Transverse colon (tissue), 4 donors: ENCODE results near the gene STK32A. TPM values are rescaled to one million over a fixed set of nuclear protein-coding genes. Genes with fewer than 3 reads are reported as not detected.

ENCODE experiments used
- DNase-seq: peaks from one replicate; pipeline ENCODE4 v3.0.0-alpha.2; 2019
- H3K27ac ChIP-seq, 4 donors: fragments of 200-600 bp; sonication (generic); 2 replicates each; pipeline ENCODE4 v1.5.1; 2016 to 2018; ENCODE audit warnings: inconsistent platforms in 4 of 4
- H3K27me3 ChIP-seq: fragments of 200-600 bp; sonication (generic); 2 replicates; pipeline ENCODE4 v1.5.1; 2017; ENCODE audit warnings: inconsistent platforms
- H3K36me3 ChIP-seq, 4 donors: fragments of 200-600 bp; sonication (generic); 2 replicates each; pipeline ENCODE4 v1.5.1; 2017 to 2019; ENCODE audit warnings: inconsistent platforms in 4 of 4
- H3K4me1 ChIP-seq, 4 donors: fragments of 200-600 bp; sonication (generic); 2 replicates each; pipeline ENCODE4 v1.5.1; 2017 to 2020; ENCODE audit warnings: inconsistent platforms in 4 of 4
- H3K4me3 ChIP-seq, 4 donors: fragments of 200-600 bp; sonication (generic); 1 replicate in 1 of 4; 2 replicates in 3 of 4; pipeline versions ENCODE4 v1.5.1 to v1.6.1; 2017 to 2019; ENCODE audit warnings: inconsistent platforms in 4 of 4
- H3K9me3 ChIP-seq, 2 donors: fragments of 200-600 bp; sonication (generic); 2 replicates each; pipeline ENCODE4 v1.5.1; 2017 to 2019; ENCODE audit warnings: inconsistent platforms in 2 of 2
- CTCF ChIP-seq, 5 experiments: fragments of 200-600 bp in 3 of 5; fragments of 450-650 bp in 2 of 5; sonication (generic) in 3 of 5; IDR thresholded peaks; 1 replicate in 2 of 5; 2 replicates in 3 of 5; pipeline ENCODE4 v1.5.1; 2016 to 2017; ENCODE audit warnings: antibody characterized with exemption in 5 of 5, inconsistent platforms in 3 of 5, mild to moderate bottlenecking in 2 of 5, moderate library complexity in 1 of 5
- EP300 ChIP-seq: sonication (generic); formaldehyde crosslinking; IDR thresholded peaks from one replicate; pipeline ENCODE4 v1.6.1; 2017; ENCODE audit warnings: antibody characterized with exemption, low read depth
- POLR2A ChIP-seq: fragments of 450-650 bp; IDR thresholded peaks from one replicate; pipeline ENCODE4 v1.6.1; 2016; ENCODE audit warnings: antibody characterized with exemption, mild to moderate bottlenecking, moderate library complexity
- POLR2AphosphoS5 ChIP-seq, 3 donors: sonication (generic); formaldehyde crosslinking; IDR thresholded peaks; one replicate each; pipeline ENCODE4 v1.6.1; 2016; ENCODE audit warnings: antibody characterized with exemption in 3 of 3
- WGBS, 2 donors: methylation state at CpG; one replicate each; pipeline ENCODE4 v1.1.5; 2018; ENCODE audit warnings: low coverage in 1 of 2; 5-methylcytosine and 5-hydroxymethylcytosine counted together
- in situ Hi-C, 4 donors: fragments of 200-750 bp; cut with MboI; loops; one replicate each; pipeline versions ENCODE4 v1.15.0 to v1.15.1; 2017; ENCODE audit warnings: low sequenced_read_pairs in 3 of 4, low pct_ligation_motif_present in 1 of 4, low pct_unique_long_range_greater_than_20kb in 1 of 4
- intact Hi-C: fragments of 100-400 bp; cut with DNase I; formaldehyde crosslinking; loops from one replicate; pipeline ENCODE4 v1.15.1; 2023; ENCODE audit warnings: low total_unique reads
- total RNA-seq, 4 donors: library from RNA; depleted of rRNA; stranded (reverse); fragments of >200 nt; gene quantifications; one replicate each; pipeline ENCODE4 v1.1.0, GENCODE V29; 2016

Gene STK32A
- total RNA-seq, 4 donors from 2014 or later: 1.4 to 1.6 TPM; not detected in 2

- 78 to 81% methylated on average over 5 to 8 of the region's 8 CpGs for WGBS, 2 donors
- in situ Hi-C loops (no loop called here), intact Hi-C loops (loop anchor here (10.0 kb wide), 1 partner anchor 148 kb away; no protein-coding TSS in a partner anchor)
- peak overlapping the region; percentile 78 to 90 (median 84) for H3K27ac ChIP-seq
- no peak overlapping the region for H3K4me3 ChIP-seq
- no peaks in the 10 kb centered on the region for H3K27me3 ChIP-seq
- no peaks in the 10 kb centered on the region for H3K9me3 ChIP-seq
- H3K4me1 ChIP-seq: peaks cover 8 to 35% (median 11%) of the 10 kb centered on the region in 4 donors
- no peak for TF ChIP-seq CTCF (IDR thresholded peaks at IDR 0.05)
- no peak for TF ChIP-seq POLR2A
- no peak for TF ChIP-seq POLR2AphosphoS5 (IDR thresholded peaks at IDR 0.05)
- no peak for TF ChIP-seq EP300
- no peaks in the 10 kb centered on the region for H3K36me3 ChIP-seq
- no peak for DNase-seq
These were observed 172.4 kb downstream of the STK32A start for GRCh38 chr5:147407094-147407681.

GRCh38 chr5:147408980-147409379, 174.2 kb downstream of the STK32A start:
- no peaks in the 10 kb centered on the region for H3K36me3 ChIP-seq
- intact Hi-C loops: loop anchor here (10.0 kb wide), 1 partner anchor 146 kb away; no protein-coding TSS in a partner anchor
- no peak for DNase-seq
- H3K4me1 ChIP-seq: peaks cover 8 to 33% (median 11%) of the 10 kb centered on the region in 4 donors
- no peaks in the 10 kb centered on the region for H3K27me3 ChIP-seq
- H3K27ac ChIP-seq: no peak overlapping the region
- TF ChIP-seq CTCF (IDR thresholded peaks at IDR 0.05) (no peak), POLR2AphosphoS5 (IDR thresholded peaks at IDR 0.05) (no peak), EP300 (no peak), POLR2A (no peak)
- 88% methylated on average over 2 of the region's 2 CpGs; no CpG with 5 or more reads in 1 of the 2 donors for WGBS, 2 donors
- no peak overlapping the region for H3K4me3 ChIP-seq
- H3K9me3 ChIP-seq: no peaks in the 10 kb centered on the region
- in situ Hi-C loops: no loop called here

DNA sequence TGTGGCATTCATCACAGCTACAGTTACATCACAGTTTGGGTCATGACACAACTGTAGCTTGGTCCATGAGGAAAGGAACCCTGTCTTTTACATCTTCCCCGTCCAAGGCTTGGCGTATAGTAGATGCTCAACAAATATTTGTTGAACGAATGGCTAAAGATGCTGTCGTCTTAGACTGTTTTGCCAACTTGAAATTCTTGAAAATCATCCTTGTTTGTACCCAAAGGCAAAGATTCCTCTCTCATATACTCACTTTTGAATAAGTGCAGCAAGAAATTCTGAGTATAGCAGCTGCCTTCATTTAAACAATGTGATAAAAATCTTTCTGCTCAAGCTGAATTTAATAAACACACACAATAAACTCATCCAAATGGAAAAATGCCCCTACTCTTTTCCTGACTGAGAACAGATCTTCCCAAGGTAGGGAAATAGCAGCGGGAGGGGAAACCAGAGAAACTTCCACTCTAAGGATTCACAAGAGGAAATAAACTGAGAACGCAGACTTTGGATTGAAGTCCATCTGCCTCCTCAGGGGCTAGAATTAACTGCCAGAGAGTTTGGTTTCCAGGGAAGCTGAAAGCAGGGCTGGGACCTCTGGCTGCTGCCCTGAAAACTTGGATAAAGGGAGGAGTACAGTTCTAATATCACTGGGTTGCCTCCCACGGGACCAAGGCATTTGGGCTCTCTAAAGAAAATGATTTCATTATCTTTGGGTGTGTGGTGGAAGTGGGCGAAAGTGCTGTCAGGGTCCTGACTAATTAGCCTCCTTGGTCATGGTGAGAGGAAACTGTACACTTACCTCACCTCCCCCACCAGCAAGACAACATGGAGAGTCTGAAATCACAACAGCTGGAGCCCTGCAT, 175.9 kb downstream of the STK32A start:
- no peak for TF ChIP-seq POLR2AphosphoS5 (IDR thresholded peaks at IDR 0.05)
- in situ Hi-C loops: no loop called here
- 58 to 69% methylated on average over 5 to 8 of the region's 8 CpGs for WGBS, 2 donors
- H3K9me3 ChIP-seq: no peaks in the 10 kb centered on the region
- no peak for DNase-seq
- H3K4me3 ChIP-seq: no peak overlapping the region
- no peaks in the 10 kb centered on the region for H3K36me3 ChIP-seq
- intact Hi-C loops: no loop called here
- H3K27me3 ChIP-seq: no peaks in the 10 kb centered on the region
- H3K4me1 ChIP-seq: peaks cover 0 to 20% (median 3%) of the 10 kb centered on the region in 4 donors
- peak overlapping the region; percentile 39 to 66 (median 56) for H3K27ac ChIP-seq

- intact Hi-C loops (no loop called here), in situ Hi-C loops (no loop called here)
- no peaks in the 10 kb centered on the region for H3K27me3 ChIP-seq
- no peak for DNase-seq
- H3K9me3 ChIP-seq: no peaks in the 10 kb centered on the region
- H3K27ac ChIP-seq: peak overlapping the region; percentile 39 to 66 (median 56)
- no peak overlapping the region for H3K4me3 ChIP-seq
- H3K36me3 ChIP-seq: no peaks in the 10 kb centered on the region
- peaks cover 4 to 29% (median 8%) of the 10 kb centered on the region in 4 donors for H3K4me1 ChIP-seq
- WGBS, 2 donors: 70 to 73% methylated on average over 6 to 8 of the region's 8 CpGs
- TF ChIP-seq POLR2AphosphoS5 (IDR thresholded peaks at IDR 0.05) (no peak), POLR2A (no peak), EP300 (no peak), CTCF (IDR thresholded peaks at IDR 0.05) (no peak)
These were observed 176.8 kb downstream of the STK32A start for GRCh38 chr5:147411359-147412319.
